ENCODE results near the gene DSG2. TPM values are rescaled to one million over a fixed set of nuclear protein-coding genes. Genes with fewer than 3 reads are reported as not detected.

DSG2 gene
- total and polyA plus RNA-seq, 10 donors: 0.06 to 0.79 (median 0.20) TPM; not detected in 1

DNA sequence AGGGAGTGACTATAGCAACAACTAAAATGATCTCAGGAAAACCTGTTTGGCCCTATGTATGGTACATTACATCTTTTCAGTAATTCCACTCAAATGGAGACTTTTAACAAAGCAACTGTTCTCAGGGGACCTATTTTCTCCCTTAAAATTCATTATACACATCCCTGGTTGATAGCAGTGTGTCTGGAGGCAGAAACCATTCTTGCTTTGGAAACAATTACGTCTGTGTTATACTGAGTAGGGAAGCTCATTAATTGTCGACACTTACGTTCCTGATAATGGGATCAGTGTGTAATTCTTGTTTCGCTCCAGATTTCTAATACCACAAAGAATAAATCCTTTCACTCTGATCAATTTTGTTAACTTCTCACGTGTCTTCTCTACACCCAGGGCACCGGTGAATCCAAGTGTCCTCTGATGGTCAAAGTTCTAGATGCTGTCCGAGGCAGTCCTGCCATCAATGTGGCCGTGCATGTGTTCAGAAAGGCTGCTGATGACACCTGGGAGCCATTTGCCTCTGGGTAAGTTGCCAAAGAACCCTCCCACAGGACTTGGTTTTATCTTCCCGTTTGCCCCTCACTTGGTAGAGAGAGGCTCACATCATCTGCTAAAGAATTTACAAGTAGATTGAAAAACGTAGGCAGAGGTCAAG, 94.7 kb downstream of the DSG2 start:
- no peak overlapping the region for H3K4me3 ChIP-seq
- WGBS, 5 donors: 86 to 92% (median 91%) methylated on average over 10 of the region's 10 CpGs
- H3K36me3 ChIP-seq: no peaks in the 10 kb centered on the region
- no peaks in the 10 kb centered on the region for H3K27me3 ChIP-seq (replicated peaks in 1 of 7)
- H3K4me1 ChIP-seq: peaks cover 0 to 7% (median 0%) of the 10 kb centered on the region in 6 donors
- no peak for DNase-seq
- H3K27ac ChIP-seq: no peak overlapping the region
- intact Hi-C loops (cut with DNase I; ENCODE audit: low total_unique reads): no loop called here
- no peaks in the 10 kb centered on the region for H3K9me3 ChIP-seq
- TF ChIP-seq, protein P1, sequence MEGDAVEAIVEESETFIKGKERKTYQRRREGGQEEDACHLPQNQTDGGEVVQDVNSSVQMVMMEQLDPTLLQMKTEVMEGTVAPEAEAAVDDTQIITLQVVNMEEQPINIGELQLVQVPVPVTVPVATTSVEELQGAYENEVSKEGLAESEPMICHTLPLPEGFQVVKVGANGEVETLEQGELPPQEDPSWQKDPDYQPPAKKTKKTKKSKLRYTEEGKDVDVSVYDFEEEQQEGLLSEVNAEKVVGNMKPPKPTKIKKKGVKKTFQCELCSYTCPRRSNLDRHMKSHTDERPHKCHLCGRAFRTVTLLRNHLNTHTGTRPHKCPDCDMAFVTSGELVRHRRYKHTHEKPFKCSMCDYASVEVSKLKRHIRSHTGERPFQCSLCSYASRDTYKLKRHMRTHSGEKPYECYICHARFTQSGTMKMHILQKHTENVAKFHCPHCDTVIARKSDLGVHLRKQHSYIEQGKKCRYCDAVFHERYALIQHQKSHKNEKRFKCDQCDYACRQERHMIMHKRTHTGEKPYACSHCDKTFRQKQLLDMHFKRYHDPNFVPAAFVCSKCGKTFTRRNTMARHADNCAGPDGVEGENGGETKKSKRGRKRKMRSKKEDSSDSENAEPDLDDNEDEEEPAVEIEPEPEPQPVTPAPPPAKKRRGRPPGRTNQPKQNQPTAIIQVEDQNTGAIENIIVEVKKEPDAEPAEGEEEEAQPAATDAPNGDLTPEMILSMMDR (IDR thresholded peaks at IDR 0.05 in 8 of 11, conservative IDR thresholded peaks at IDR 0.05 in 3 of 11): no peak
- TF ChIP-seq POLR2A (IDR thresholded peaks at IDR 0.05) (no peak), POLR2AphosphoS5 (IDR thresholded peaks at IDR 0.05) (no peak)

DNA sequence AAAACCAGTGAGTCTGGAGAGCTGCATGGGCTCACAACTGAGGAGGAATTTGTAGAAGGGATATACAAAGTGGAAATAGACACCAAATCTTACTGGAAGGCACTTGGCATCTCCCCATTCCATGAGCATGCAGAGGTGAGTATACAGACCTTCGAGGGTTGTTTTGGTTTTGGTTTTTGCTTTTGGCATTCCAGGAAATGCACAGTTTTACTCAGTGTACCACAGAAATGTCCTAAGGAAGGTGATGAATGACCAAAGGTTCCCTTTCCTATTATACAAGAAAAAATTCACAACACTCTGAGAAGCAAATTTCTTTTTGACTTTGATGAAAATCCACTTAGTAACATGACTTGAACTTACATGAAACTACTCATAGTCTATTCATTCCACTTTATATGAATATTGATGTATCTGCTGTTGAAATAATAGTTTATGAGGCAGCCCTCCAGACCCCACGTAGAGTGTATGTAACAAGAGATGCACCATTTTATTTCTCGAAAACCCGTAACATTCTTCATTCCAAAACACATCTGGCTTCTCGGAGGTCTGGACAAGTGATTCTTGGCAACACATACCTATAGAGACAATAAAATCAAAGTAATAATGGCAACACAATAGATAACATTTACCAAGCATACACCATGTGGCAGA, 97.3 kb downstream of the DSG2 start:
- no peak for DNase-seq
- H3K4me1 ChIP-seq: peaks cover 0 to 7% (median 0%) of the 10 kb centered on the region in 6 donors
- no peaks in the 10 kb centered on the region for H3K36me3 ChIP-seq
- no peaks in the 10 kb centered on the region for H3K27me3 ChIP-seq (replicated peaks in 1 of 7)
- TF ChIP-seq POLR2AphosphoS5 (IDR thresholded peaks at IDR 0.05) (no peak), POLR2A (IDR thresholded peaks at IDR 0.05) (no peak)
- TF ChIP-seq, protein P1 (IDR thresholded peaks at IDR 0.05 in 8 of 11, conservative IDR thresholded peaks at IDR 0.05 in 3 of 11): no peak
- 78 to 87% (median 85%) methylated on average over 5 of the region's 5 CpGs for WGBS, 5 donors
- intact Hi-C loops (cut with DNase I; ENCODE audit: low total_unique reads): no loop called here
- H3K9me3 ChIP-seq: no peaks in the 10 kb centered on the region
- H3K27ac ChIP-seq: no peak overlapping the region
- no peak overlapping the region for H3K4me3 ChIP-seq

DNA sequence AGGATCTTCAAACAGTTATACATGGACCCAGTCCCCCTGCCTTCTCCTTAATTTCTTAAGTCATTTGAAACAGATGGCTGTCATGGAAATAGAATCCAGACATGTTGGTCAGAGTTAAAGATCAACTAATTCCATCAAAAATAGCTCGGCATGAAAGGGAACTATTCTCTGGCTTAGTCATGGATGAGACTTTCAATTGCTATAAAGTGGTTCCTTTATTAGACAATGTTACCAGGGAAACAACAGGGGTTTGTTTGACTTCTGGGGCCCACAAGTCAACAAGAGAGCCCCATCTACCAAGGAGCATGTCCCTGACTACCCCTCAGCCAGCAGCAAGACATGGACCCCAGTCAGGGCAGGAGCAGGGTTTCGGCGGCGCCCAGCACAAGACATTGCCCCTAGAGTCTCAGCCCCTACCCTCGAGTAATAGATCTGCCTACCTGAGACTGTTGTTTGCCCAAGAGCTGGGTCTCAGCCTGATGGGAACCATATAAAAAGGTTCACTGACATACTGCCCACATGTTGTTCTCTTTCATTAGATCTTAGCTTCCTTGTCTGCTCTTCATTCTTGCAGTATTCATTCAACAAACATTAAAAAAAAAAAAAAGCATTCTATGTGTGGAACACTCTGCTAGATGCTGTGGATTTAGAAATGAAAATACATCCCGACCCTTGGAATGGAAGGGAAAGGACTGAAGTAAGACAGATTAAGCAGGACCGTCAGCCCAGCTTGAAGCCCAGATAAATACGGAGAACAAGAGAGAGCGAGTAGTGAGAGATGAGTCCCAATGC, 98.3 kb downstream of the DSG2 start:
- DNase-seq: no peak
- 86 to 95% (median 91%) methylated on average over 9 of the region's 9 CpGs for WGBS, 5 donors
- Histone ChIP-seq H3K27me3 (replicated peaks in 1 of 7) (no peaks in the 10 kb centered on the region), H3K4me3 (no peak overlapping the region), H3K9me3 (no peaks in the 10 kb centered on the region), H3K4me1 (peaks cover 0 to 4% (median 0%) of the 10 kb centered on the region in 6 donors), H3K36me3 (no peaks in the 10 kb centered on the region), H3K27ac (no peak overlapping the region)
- TF ChIP-seq, protein P1 (IDR thresholded peaks at IDR 0.05 in 8 of 11, conservative IDR thresholded peaks at IDR 0.05 in 3 of 11): no peak
- TF ChIP-seq POLR2AphosphoS5 (IDR thresholded peaks at IDR 0.05): no peak
- TF ChIP-seq POLR2A (IDR thresholded peaks at IDR 0.05): no peak
- intact Hi-C loops (cut with DNase I; ENCODE audit: low total_unique reads): no loop called here
